Measurements from ENCODE around the gene SIX4. TPM values are rescaled to one million over a fixed set of nuclear protein-coding genes. Genes with fewer than 3 reads are reported as not detected.

The SIX4 gene
- total RNA-seq, 1 experiment from 2014 or later = 26.5 TPM

GRCh38 chr14:60665177-60665550 is 59.0 kb downstream of the SIX4 start:
- Histone ChIP-seq H4K8ac (replicated peaks; ENCODE audit: insufficient read length, low read depth, low read length) (no peak overlapping the region), H2AK5ac (ENCODE audit: insufficient read length, low read length) (no peak overlapping the region), H3K14ac (ENCODE audit: insufficient read depth, low read length) (no peak overlapping the region), H3K4ac (ENCODE audit: low read depth, low read length) (no peak overlapping the region), H3K9ac (ENCODE audit: extremely low read depth, insufficient read length, low read length) (no peak overlapping the region), H3K4me1 (ENCODE audit: insufficient read depth, low read length) (no peaks in the 10 kb centered on the region), H2AFZ (ENCODE audit: low read length) (no peak overlapping the region), H2BK15ac (ENCODE audit: low read depth, low read length) (no peak overlapping the region), H4K91ac (ENCODE audit: insufficient read length, low read depth, low read length) (no peak overlapping the region), H3K4me2 (ENCODE audit: insufficient read depth, insufficient read length, low read length) (no peak overlapping the region), H3K27me3 (ENCODE audit: insufficient read depth, low read length) (no peaks in the 10 kb centered on the region), H2BK20ac (ENCODE audit: low read depth, low read length, poor library complexity, severe bottlenecking) (no peak overlapping the region), H2BK12ac (ENCODE audit: insufficient read length, low read depth, low read length) (no peak overlapping the region), H3K18ac (ENCODE audit: insufficient read length, low read depth, low read length) (no peak overlapping the region), H3K27ac (ENCODE audit: insufficient read length, low read depth, low read length) (no peak overlapping the region), H3K79me1 (ENCODE audit: insufficient read depth, low read depth, low read length, poor library complexity, severe bottlenecking) (no peaks in the 10 kb centered on the region), H4K5ac (ENCODE audit: insufficient read length, low read depth, low read length) (no peak overlapping the region), H3K23me2 (ENCODE audit: insufficient read length, low read depth, low read length, poor library complexity, severe bottlenecking) (no peaks in the 10 kb centered on the region), H3K23ac (ENCODE audit: insufficient read length, low read depth, low read length) (no peak overlapping the region), H2BK120ac (ENCODE audit: low read depth, low read length, poor library complexity, severe bottlenecking) (no peak overlapping the region), H3K79me2 (ENCODE audit: insufficient read depth, low read length) (no peaks in the 10 kb centered on the region), H2BK5ac (ENCODE audit: insufficient read length, low read length) (no peak overlapping the region), H3K9me3 (ENCODE audit: control insufficient read depth, low read depth, low read length) (no peaks in the 10 kb centered on the region), H3T11ph (ENCODE audit: low read length) (no peak overlapping the region), H4K20me1 (ENCODE audit: control insufficient read depth, insufficient read depth, insufficient read length) (no peaks in the 10 kb centered on the region), H3K56ac (ENCODE audit: insufficient read length, low read depth, low read length) (no peak overlapping the region)
- H3K27ac Mint-ChIP-seq = no peak overlapping the region
- no peak for DNase-seq
- H3K9me3 Mint-ChIP-seq = no peaks in the 10 kb centered on the region
- H3K4me1 Mint-ChIP-seq = no peaks in the 10 kb centered on the region
- no peaks in the 10 kb centered on the region for H3K36me3 Mint-ChIP-seq (ENCODE audit: insufficient read depth in 1 of 3, low read depth in 3 of 3)
- peaks cover 20% of the 10 kb centered on the region for H3K27me3 Mint-ChIP-seq (ENCODE audit: low read depth)
- no peak for TF ChIP-seq CTCF (conservative IDR thresholded peaks at IDR 0.05)
- H3K4me3 Mint-ChIP-seq = no peak overlapping the region
- no CpG with 5 or more reads among the region's 3 CpGs for WGBS (ENCODE audit: extremely low coverage, insufficient read length, low lambda C conversion rate)
